PFSK-1 (cell line): ENCODE measurements around the gene DEFB113.

Source experiments
- FOXP2 ChIP-seq: optimal IDR thresholded peaks from 2 replicates; pipeline ENCODE3; 2011; ENCODE audit warnings: borderline replicate concordance, control low read depth, inconsistent platforms; ENCODE audit not compliant: insufficient read depth; ENCODE audit errors: extremely low read length, extremely low read depth
- POLR2AphosphoS5 ChIP-seq: IDR thresholded peaks from 2 replicates; pipeline ENCODE4 v1.6.1; 2012; ENCODE audit warnings: low read depth, mild to moderate bottlenecking, control low read depth, low read length, moderate library complexity
- TAF1 ChIP-seq: IDR thresholded peaks from 2 replicates; pipeline ENCODE4 v1.6.1; 2012; ENCODE audit warnings: low read length, control low read depth, borderline replicate concordance; ENCODE audit not compliant: insufficient read depth
- TF ChIP-seq, protein P1 (sequence below), 2 experiments: IDR thresholded peaks; 2 replicates each; pipeline versions ENCODE4 v1.6.1 to v1.8.0; 2011 to 2012; ENCODE audit warnings: low read depth in 2 of 2, low read length in 2 of 2, control low read depth in 1 of 2, inconsistent platforms in 1 of 2, mild to moderate bottlenecking in 1 of 2, moderate library complexity in 1 of 2; ENCODE audit not compliant: insufficient read depth in 1 of 2

- TF ChIP-seq TAF1 (no peak), POLR2AphosphoS5 (no peak), FOXP2 (no peak)
- TF ChIP-seq, protein P1, sequence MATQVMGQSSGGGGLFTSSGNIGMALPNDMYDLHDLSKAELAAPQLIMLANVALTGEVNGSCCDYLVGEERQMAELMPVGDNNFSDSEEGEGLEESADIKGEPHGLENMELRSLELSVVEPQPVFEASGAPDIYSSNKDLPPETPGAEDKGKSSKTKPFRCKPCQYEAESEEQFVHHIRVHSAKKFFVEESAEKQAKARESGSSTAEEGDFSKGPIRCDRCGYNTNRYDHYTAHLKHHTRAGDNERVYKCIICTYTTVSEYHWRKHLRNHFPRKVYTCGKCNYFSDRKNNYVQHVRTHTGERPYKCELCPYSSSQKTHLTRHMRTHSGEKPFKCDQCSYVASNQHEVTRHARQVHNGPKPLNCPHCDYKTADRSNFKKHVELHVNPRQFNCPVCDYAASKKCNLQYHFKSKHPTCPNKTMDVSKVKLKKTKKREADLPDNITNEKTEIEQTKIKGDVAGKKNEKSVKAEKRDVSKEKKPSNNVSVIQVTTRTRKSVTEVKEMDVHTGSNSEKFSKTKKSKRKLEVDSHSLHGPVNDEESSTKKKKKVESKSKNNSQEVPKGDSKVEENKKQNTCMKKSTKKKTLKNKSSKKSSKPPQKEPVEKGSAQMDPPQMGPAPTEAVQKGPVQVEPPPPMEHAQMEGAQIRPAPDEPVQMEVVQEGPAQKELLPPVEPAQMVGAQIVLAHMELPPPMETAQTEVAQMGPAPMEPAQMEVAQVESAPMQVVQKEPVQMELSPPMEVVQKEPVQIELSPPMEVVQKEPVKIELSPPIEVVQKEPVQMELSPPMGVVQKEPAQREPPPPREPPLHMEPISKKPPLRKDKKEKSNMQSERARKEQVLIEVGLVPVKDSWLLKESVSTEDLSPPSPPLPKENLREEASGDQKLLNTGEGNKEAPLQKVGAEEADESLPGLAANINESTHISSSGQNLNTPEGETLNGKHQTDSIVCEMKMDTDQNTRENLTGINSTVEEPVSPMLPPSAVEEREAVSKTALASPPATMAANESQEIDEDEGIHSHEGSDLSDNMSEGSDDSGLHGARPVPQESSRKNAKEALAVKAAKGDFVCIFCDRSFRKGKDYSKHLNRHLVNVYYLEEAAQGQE (IDR thresholded peaks at IDR 0.05; ENCODE audit: insufficient read depth in 1 of 2, low read depth in 2 of 2, low read length in 2 of 2), result no peak
Observed at GRCh38 chr6:49982046-49982445, 12.6 kb upstream of the DEFB113 start.
